CD1c-positive myeloid dendritic cell (primary cell): ENCODE data around the gene CD81.

Experiments
- DNase-seq: peaks from one replicate; pipeline ENCODE4 v3.0.0-alpha.2; 2016; ENCODE audit errors: extremely low spot score

The CD81 gene

GRCh38 chr11:2404735-2405196 lies 27.7 kb downstream of the CD81 start:
- DNase-seq = no peak

GRCh38 chr11:2406451-2406850 lies 29.3 kb downstream of the CD81 start:
- DNase-seq = no peak

- DNase-seq = no peak
These were observed 29.8 kb downstream of the CD81 start for GRCh38 chr11:2406878-2407410.

- no peak for DNase-seq
These were observed 31.6 kb downstream of the CD81 start for GRCh38 chr11:2408671-2409070.

- no peak for DNase-seq
These were observed 32.0 kb downstream of the CD81 start for GRCh38 chr11:2409126-2409525.

GRCh38 chr11:2409611-2410468 lies 32.7 kb downstream of the CD81 start:
- no peak for DNase-seq

GRCh38 chr11:2410616-2411015 lies 33.5 kb downstream of the CD81 start:
- DNase-seq = no peak

- no peak for DNase-seq
These were observed 34.6 kb downstream of the CD81 start for GRCh38 chr11:2411446-2412305.

- no peak for DNase-seq
These were observed 35.2 kb downstream of the CD81 start for GRCh38 chr11:2412323-2412722.

- DNase-seq = no peak
These were observed 36.9 kb downstream of the CD81 start for GRCh38 chr11:2413742-2414579.

- DNase-seq = no peak
These were observed 37.5 kb downstream of the CD81 start for GRCh38 chr11:2414616-2415015.

GRCh38 chr11:2415171-2415570 lies 38.1 kb downstream of the CD81 start:
- DNase-seq = no peak

- no peak for DNase-seq
These were observed 38.7 kb downstream of the CD81 start for GRCh38 chr11:2415601-2416380.

GRCh38 chr11:2416765-2417164 lies 39.7 kb downstream of the CD81 start:
- no peak for DNase-seq

GRCh38 chr11:2417856-2418692 lies 41.0 kb downstream of the CD81 start:
- DNase-seq = no peak

- DNase-seq = no peak
These were observed 41.7 kb downstream of the CD81 start for GRCh38 chr11:2418693-2419360.

GRCh38 chr11:2419638-2420501 lies 42.8 kb downstream of the CD81 start:
- DNase-seq = peak; percentile 84

- DNase-seq = peak; percentile 86
These were observed 43.6 kb downstream of the CD81 start for GRCh38 chr11:2420502-2421225.
